DOHH2 (cell line): ENCODE measurements around the gene CWC22.
A peak's percentile ranks its signal among the peaks of the same experiment; 100 is the strongest.

Source experiments
- H3F3A ChIP-seq: fragments of 200-600 bp; sonication (generic), shearing (Covaris generic); 2 replicates; pipeline ENCODE4 v1.6.0; 2016; ENCODE audit warnings: antibody characterized with exemption, mild to moderate bottlenecking; ENCODE audit not compliant: control insufficient read depth, insufficient read depth
- H3K27ac ChIP-seq: fragments of 200-600 bp; sonication (generic); 2 replicates; pipeline ENCODE4 v1.5.1; 2014; ENCODE audit warnings: low read depth, mild to moderate bottlenecking, low read length, moderate library complexity
- H3K27me3 ChIP-seq: fragments of 200-600 bp; sonication (generic); 2 replicates; pipeline ENCODE4 v1.6.1; 2014; ENCODE audit warnings: mild to moderate bottlenecking, low read length, mixed read lengths; ENCODE audit not compliant: control insufficient read depth
- H3K36me3 ChIP-seq: fragments of 200-600 bp; sonication (generic); 2 replicates; pipeline ENCODE4 v1.6.1; 2014; ENCODE audit warnings: mild to moderate bottlenecking, low read length, moderate library complexity, mixed read lengths; ENCODE audit not compliant: control insufficient read depth
- H3K4me1 ChIP-seq: fragments of 200-600 bp; sonication (generic); 2 replicates; pipeline ENCODE4 v1.6.1; 2014; ENCODE audit warnings: mild to moderate bottlenecking, low read length, mixed read lengths; ENCODE audit not compliant: control insufficient read depth
- H3K4me2 ChIP-seq: fragments of 200-600 bp; sonication (generic); 2 replicates; pipeline ENCODE4 v1.6.0; 2014; ENCODE audit warnings: mild to moderate bottlenecking, low read length, moderate library complexity
- H3K4me3 ChIP-seq: fragments of 200-600 bp; sonication (generic); 2 replicates; pipeline ENCODE4 v1.5.1; 2014; ENCODE audit warnings: mild to moderate bottlenecking, low read length, mixed read lengths
- H3K79me2 ChIP-seq: fragments of 200-600 bp; sonication (generic); 2 replicates; pipeline ENCODE4 v1.6.1; 2014; ENCODE audit warnings: mild to moderate bottlenecking, low read length, mixed read lengths; ENCODE audit not compliant: control insufficient read depth
- H3K9me2 ChIP-seq: fragments of 200-600 bp; sonication (generic); replicated peaks from 2 replicates; pipeline ENCODE4 v1.6.1; 2014; ENCODE audit warnings: mild to moderate bottlenecking, low read length, mixed read lengths; ENCODE audit not compliant: control insufficient read depth
- H3K9me3 ChIP-seq: fragments of 200-600 bp; sonication (generic); 2 replicates; pipeline ENCODE4 v1.6.1; 2014; ENCODE audit warnings: antibody characterized with exemption, low read length, mixed read lengths; ENCODE audit not compliant: control insufficient read depth, insufficient read depth
- H4K20me1 ChIP-seq: fragments of 200-600 bp; sonication (generic); 2 replicates; pipeline ENCODE4 v1.6.0; 2014; ENCODE audit warnings: low read depth, mild to moderate bottlenecking, antibody characterized with exemption, low read length, moderate library complexity; ENCODE audit not compliant: control insufficient read depth, insufficient read depth
- EZH2phosphoT487 ChIP-seq: fragments of 200-600 bp; sonication (generic); IDR thresholded peaks from 2 replicates; pipeline ENCODE4 v1.6.1; 2017; ENCODE audit warnings: borderline replicate concordance, mild to moderate bottlenecking, antibody characterized with exemption, low read length, moderate library complexity, mixed read lengths
- TF ChIP-seq, protein P1 (sequence below): fragments of 200-600 bp; sonication (generic); IDR thresholded peaks from one replicate; pipeline ENCODE4 v1.5.1; 2014; ENCODE audit warnings: antibody characterized with exemption, mild to moderate bottlenecking, low read depth, low read length; ENCODE audit not compliant: poor library complexity, severe bottlenecking

Gene CWC22

DNA sequence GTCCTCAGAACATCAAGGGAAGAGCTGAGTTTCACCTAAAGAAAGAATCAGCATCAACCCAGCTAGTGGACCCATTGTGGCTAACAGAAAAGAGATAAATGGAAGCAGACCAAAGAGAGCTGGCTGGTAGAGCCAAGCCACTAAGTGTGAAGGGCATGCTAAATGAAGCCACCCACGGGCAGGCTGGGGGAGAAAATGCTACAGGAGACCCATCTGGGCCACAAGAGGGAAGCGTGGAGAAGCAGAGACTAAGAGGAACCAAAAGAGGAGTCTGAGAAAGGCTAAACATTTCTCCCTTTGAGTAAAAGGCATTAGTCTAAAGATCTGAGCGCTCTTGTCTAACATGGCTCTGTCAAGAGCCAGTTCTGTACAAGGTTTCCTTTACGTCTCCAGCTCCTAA lies 15.8 kb downstream of the CWC22 start:
- Histone ChIP-seq H3K79me2 (peaks cover 41% of the 10 kb centered on the region), H3K27me3 (no peaks in the 10 kb centered on the region), H3K9me3 (no peaks in the 10 kb centered on the region), H3K36me3 (peaks cover 58% of the 10 kb centered on the region), H3K9me2 (no peaks in the 10 kb centered on the region), H3K4me1 (no peaks in the 10 kb centered on the region), H3K4me3 (no peak overlapping the region), H3K27ac (no peak overlapping the region), H3F3A (no peaks in the 10 kb centered on the region), H4K20me1 (peaks cover 6% of the 10 kb centered on the region; the same call in 1 of the 2 replicates), H3K4me2 (no peak overlapping the region)
- TF ChIP-seq, protein P1, sequence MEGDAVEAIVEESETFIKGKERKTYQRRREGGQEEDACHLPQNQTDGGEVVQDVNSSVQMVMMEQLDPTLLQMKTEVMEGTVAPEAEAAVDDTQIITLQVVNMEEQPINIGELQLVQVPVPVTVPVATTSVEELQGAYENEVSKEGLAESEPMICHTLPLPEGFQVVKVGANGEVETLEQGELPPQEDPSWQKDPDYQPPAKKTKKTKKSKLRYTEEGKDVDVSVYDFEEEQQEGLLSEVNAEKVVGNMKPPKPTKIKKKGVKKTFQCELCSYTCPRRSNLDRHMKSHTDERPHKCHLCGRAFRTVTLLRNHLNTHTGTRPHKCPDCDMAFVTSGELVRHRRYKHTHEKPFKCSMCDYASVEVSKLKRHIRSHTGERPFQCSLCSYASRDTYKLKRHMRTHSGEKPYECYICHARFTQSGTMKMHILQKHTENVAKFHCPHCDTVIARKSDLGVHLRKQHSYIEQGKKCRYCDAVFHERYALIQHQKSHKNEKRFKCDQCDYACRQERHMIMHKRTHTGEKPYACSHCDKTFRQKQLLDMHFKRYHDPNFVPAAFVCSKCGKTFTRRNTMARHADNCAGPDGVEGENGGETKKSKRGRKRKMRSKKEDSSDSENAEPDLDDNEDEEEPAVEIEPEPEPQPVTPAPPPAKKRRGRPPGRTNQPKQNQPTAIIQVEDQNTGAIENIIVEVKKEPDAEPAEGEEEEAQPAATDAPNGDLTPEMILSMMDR: peak; percentile 18
- TF ChIP-seq EZH2phosphoT487: no peak

DNA sequence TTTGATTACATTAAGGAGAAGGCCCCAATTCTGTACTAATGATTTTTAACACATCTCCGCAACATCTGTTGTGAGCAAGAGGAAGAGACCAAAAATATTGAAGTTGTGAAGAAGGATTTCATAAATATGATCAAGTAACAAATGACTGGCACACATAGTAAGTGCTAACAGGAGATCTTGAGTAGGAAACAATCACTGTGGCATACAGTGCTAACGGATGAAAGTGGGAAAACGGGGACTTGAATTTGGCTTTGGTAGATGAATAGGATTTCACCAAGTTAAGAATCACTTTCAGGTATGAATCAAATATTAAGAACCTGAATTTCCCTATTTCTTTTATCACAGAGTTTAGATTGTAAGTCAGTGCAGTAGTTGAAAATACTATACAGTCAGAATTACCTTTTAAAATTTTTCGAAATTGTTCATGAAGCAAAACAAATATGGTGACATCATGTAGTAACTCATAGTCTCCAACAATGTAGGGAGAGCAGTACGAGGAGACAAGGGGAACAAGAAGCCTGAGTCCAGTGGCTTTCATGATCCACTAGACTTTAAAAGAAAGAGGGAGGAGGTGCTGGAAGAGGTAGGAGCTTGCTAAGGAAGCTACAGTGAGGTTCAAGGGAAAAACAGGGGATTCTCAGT lies 16.3 kb downstream of the CWC22 start:
- H3K4me2 ChIP-seq: no peak overlapping the region
- no peak for TF ChIP-seq EZH2phosphoT487
- TF ChIP-seq, protein P1: no peak
- peaks cover 35% of the 10 kb centered on the region for H3K79me2 ChIP-seq
- H3K4me3 ChIP-seq: no peak overlapping the region
- no peaks in the 10 kb centered on the region for H3K9me2 ChIP-seq
- no peaks in the 10 kb centered on the region for H3K9me3 ChIP-seq
- no peaks in the 10 kb centered on the region for H3K4me1 ChIP-seq
- no peaks in the 10 kb centered on the region for H3K27me3 ChIP-seq
- H4K20me1 ChIP-seq: peaks cover 6% of the 10 kb centered on the region; the same call in 1 of the 2 replicates
- H3K36me3 ChIP-seq: peaks cover 63% of the 10 kb centered on the region
- no peak overlapping the region for H3K27ac ChIP-seq
- no peaks in the 10 kb centered on the region for H3F3A ChIP-seq

DNA sequence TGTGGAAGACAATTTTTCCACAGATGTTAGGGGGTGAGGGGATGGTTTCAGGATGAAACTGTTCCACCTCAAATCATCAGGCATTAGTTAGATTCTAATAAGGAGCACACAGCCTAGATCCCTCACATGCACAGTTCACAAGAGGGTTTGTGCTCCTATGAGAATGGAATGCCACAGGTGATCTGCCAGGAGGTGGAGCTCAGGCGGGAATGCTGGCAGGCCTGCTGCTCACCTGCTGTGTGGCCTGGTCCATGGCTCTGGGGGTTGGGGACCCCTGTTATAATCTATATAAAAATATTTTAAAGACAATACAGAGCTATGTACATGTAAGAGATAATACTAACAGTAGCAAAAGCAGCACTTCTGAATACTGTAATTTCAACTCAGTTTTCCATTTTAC lies 19.2 kb downstream of the CWC22 start:
- H3K9me3 ChIP-seq: no peaks in the 10 kb centered on the region
- no peak for TF ChIP-seq EZH2phosphoT487
- TF ChIP-seq, protein P1: no peak
- no peaks in the 10 kb centered on the region for H3K4me1 ChIP-seq
- H4K20me1 ChIP-seq: no peaks in the 10 kb centered on the region
- peaks cover 14% of the 10 kb centered on the region for H3K79me2 ChIP-seq
- H3K27me3 ChIP-seq: no peaks in the 10 kb centered on the region
- H3K4me2 ChIP-seq: no peak overlapping the region
- no peaks in the 10 kb centered on the region for H3K9me2 ChIP-seq
- H3F3A ChIP-seq: no peaks in the 10 kb centered on the region
- H3K36me3 ChIP-seq: peaks cover 78% of the 10 kb centered on the region
- no peak overlapping the region for H3K27ac ChIP-seq
- H3K4me3 ChIP-seq: no peak overlapping the region
